ENCODE results near the gene ATAD1. TPM values are rescaled to one million over a fixed set of nuclear protein-coding genes. Genes with fewer than 3 reads are reported as not detected.

The ATAD1 gene
- total RNA-seq, 1 donor from 2014 or later, result 63.2 TPM

DNA sequence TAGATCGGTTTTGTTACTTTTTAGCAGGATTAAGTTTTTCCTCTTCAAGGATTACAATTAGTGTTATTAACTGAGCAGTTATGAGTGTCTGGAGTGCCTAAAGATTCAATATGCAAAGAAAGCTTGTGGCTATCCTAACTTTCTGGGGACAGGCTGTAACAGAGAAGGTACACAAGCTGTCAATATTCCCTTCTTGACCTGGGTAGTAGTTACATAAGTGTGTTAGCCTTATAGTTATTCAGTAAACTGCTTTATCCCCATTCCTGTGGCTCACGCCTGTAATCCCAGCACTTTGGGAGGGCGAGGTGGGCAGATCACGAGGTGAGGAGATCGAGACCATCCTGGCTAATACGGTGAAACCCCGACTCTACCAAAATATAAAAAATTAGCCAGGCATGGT, 31.6 kb downstream of the ATAD1 start:
- Histone ChIP-seq H3K79me2 (ENCODE audit: low read depth) (no peaks in the 10 kb centered on the region), H3K4me2 (no peak overlapping the region), H3K27ac (no peak overlapping the region), H3K36me3 (peaks cover 23% of the 10 kb centered on the region), H3K4me3 (no peak overlapping the region), H2AFZ (replicated peaks) (no peak overlapping the region), H3K27me3 (no peaks in the 10 kb centered on the region), H4K20me1 (ENCODE audit: low read depth) (no peaks in the 10 kb centered on the region), H3K9me3 (ENCODE audit: low read depth) (no peaks in the 10 kb centered on the region), H3K4me1 (no peaks in the 10 kb centered on the region), H3F3A (ENCODE audit: low read depth) (no peaks in the 10 kb centered on the region), H3K9ac (no peak overlapping the region)
- Mint-ChIP-seq H3K27ac (no peak overlapping the region), H3K4me3 (no peak overlapping the region), H3K9me3 (no peaks in the 10 kb centered on the region), H3K27me3 (ENCODE audit: insufficient read depth, low read depth) (no peaks in the 10 kb centered on the region), H3K36me3 (peaks cover 29% of the 10 kb centered on the region), H3K4me1 (no peaks in the 10 kb centered on the region)
- DNase-seq (ENCODE audit: low spot score), result no peak
- TF ChIP-seq, protein P1, sequence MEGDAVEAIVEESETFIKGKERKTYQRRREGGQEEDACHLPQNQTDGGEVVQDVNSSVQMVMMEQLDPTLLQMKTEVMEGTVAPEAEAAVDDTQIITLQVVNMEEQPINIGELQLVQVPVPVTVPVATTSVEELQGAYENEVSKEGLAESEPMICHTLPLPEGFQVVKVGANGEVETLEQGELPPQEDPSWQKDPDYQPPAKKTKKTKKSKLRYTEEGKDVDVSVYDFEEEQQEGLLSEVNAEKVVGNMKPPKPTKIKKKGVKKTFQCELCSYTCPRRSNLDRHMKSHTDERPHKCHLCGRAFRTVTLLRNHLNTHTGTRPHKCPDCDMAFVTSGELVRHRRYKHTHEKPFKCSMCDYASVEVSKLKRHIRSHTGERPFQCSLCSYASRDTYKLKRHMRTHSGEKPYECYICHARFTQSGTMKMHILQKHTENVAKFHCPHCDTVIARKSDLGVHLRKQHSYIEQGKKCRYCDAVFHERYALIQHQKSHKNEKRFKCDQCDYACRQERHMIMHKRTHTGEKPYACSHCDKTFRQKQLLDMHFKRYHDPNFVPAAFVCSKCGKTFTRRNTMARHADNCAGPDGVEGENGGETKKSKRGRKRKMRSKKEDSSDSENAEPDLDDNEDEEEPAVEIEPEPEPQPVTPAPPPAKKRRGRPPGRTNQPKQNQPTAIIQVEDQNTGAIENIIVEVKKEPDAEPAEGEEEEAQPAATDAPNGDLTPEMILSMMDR (IDR thresholded peaks at IDR 0.05), result no peak
- TF ChIP-seq EZH2phosphoT487 (IDR thresholded peaks at IDR 0.05) (no peak), EZH2 (IDR thresholded peaks at IDR 0.05) (no peak)

GRCh38 chr10:87782721-87783120, 35.3 kb downstream of the ATAD1 start:
- TF ChIP-seq, protein P1 (IDR thresholded peaks at IDR 0.05), result no peak
- Histone ChIP-seq H3K27ac (no peak overlapping the region), H3K4me3 (no peak overlapping the region), H3F3A (ENCODE audit: low read depth) (no peaks in the 10 kb centered on the region), H3K9me3 (ENCODE audit: low read depth) (no peaks in the 10 kb centered on the region), H4K20me1 (ENCODE audit: low read depth) (no peaks in the 10 kb centered on the region), H2AFZ (replicated peaks) (no peak overlapping the region), H3K79me2 (ENCODE audit: low read depth) (peaks cover 3% of the 10 kb centered on the region), H3K4me2 (no peak overlapping the region), H3K27me3 (no peaks in the 10 kb centered on the region), H3K9ac (no peak overlapping the region), H3K4me1 (no peaks in the 10 kb centered on the region), H3K36me3 (peaks cover 32% of the 10 kb centered on the region)
- H3K4me3 Mint-ChIP-seq, result no peak overlapping the region
- H3K9me3 Mint-ChIP-seq, result no peaks in the 10 kb centered on the region
- H3K27ac Mint-ChIP-seq, result no peak overlapping the region
- H3K27me3 Mint-ChIP-seq (ENCODE audit: insufficient read depth, low read depth), result no peaks in the 10 kb centered on the region
- peaks cover 24% of the 10 kb centered on the region for H3K36me3 Mint-ChIP-seq
- no peaks in the 10 kb centered on the region for H3K4me1 Mint-ChIP-seq
- no peak for DNase-seq (ENCODE audit: low spot score)

GRCh38 chr10:87781545-87781944, 36.5 kb downstream of the ATAD1 start:
- H3K9me3 Mint-ChIP-seq, result no peaks in the 10 kb centered on the region

More at GRCh38 chr10:87781545-87781944, 36.5 kb downstream of the ATAD1 start:
- Histone ChIP-seq H3K4me3 (no peak overlapping the region), H3K79me2 (ENCODE audit: low read depth) (peaks cover 3% of the 10 kb centered on the region), H4K20me1 (ENCODE audit: low read depth) (no peaks in the 10 kb centered on the region), H2AFZ (replicated peaks) (no peak overlapping the region), H3K4me1 (no peaks in the 10 kb centered on the region), H3K27me3 (no peaks in the 10 kb centered on the region), H3K36me3 (peaks cover 34% of the 10 kb centered on the region), H3K4me2 (no peak overlapping the region), H3K9ac (no peak overlapping the region), H3K27ac (no peak overlapping the region), H3F3A (ENCODE audit: low read depth) (no peaks in the 10 kb centered on the region), H3K9me3 (ENCODE audit: low read depth) (no peaks in the 10 kb centered on the region)
- H3K36me3 Mint-ChIP-seq, result peaks cover 24% of the 10 kb centered on the region
- no peak for DNase-seq (ENCODE audit: low spot score)
- H3K27ac Mint-ChIP-seq, result no peak overlapping the region
- H3K4me3 Mint-ChIP-seq, result no peak overlapping the region
- TF ChIP-seq EZH2phosphoT487 (IDR thresholded peaks at IDR 0.05) (no peak), EZH2 (IDR thresholded peaks at IDR 0.05) (no peak)
- TF ChIP-seq, protein P1 (IDR thresholded peaks at IDR 0.05), result no peak
- H3K27me3 Mint-ChIP-seq (ENCODE audit: insufficient read depth, low read depth), result no peaks in the 10 kb centered on the region
- no peaks in the 10 kb centered on the region for H3K4me1 Mint-ChIP-seq
